Cardiac fibroblast (primary cell): ENCODE measurements around the gene RXRB.

ENCODE experiments used
- DNase-seq, 2 donors: peaks; one replicate each; pipeline versions ENCODE4 v3.0.0 to v3.0.0-alpha.2; 2010; ENCODE audit warnings: low read depth in 2 of 2
- H3K4me3 ChIP-seq, 2 donors: replicated peaks in 1 of 2; 1 replicate in 1 of 2; 2 replicates in 1 of 2; pipeline ENCODE4 v1.5.1; 2011; ENCODE audit warnings: low read depth in 2 of 2, low read length in 2 of 2, mild to moderate bottlenecking in 2 of 2, moderate library complexity in 1 of 2
- CTCF ChIP-seq: IDR thresholded peaks from one replicate; pipeline ENCODE4 v1.5.1; 2011; ENCODE audit warnings: low read depth, mild to moderate bottlenecking, low read length, inconsistent platforms

The RXRB gene

GRCh38 chr6:33217681-33218080 is 17.2 kb upstream of the RXRB start:
- no peak overlapping the region for H3K4me3 ChIP-seq
- no peak for DNase-seq
- TF ChIP-seq CTCF: no peak

- no peak for DNase-seq
- TF ChIP-seq CTCF: no peak
- no peak overlapping the region for H3K4me3 ChIP-seq
These were observed 16.8 kb upstream of the RXRB start for GRCh38 chr6:33217246-33217645.

- DNase-seq: no peak
These were observed 15.7 kb upstream of the RXRB start for GRCh38 chr6:33216117-33216649.

GRCh38 chr6:33215271-33216116 is 15.0 kb upstream of the RXRB start:
- no peak for TF ChIP-seq CTCF
- no peak for DNase-seq
- no peak overlapping the region for H3K4me3 ChIP-seq

More at GRCh38 chr6:33216117-33216649, 15.7 kb upstream of the RXRB start:
- TF ChIP-seq CTCF: no peak
- no peak overlapping the region for H3K4me3 ChIP-seq

- no peak for DNase-seq
- peak overlapping the region; percentile 59 to 63 for H3K4me3 ChIP-seq
- no peak for TF ChIP-seq CTCF
These were observed 13.5 kb upstream of the RXRB start for GRCh38 chr6:33213989-33214335.

- DNase-seq: peak; percentile 16 to 42
- peak overlapping the region; percentile 59 to 63 for H3K4me3 ChIP-seq
- no peak for TF ChIP-seq CTCF
These were observed 12.9 kb upstream of the RXRB start for GRCh38 chr6:33213166-33213988.
